Kidney epithelial cell (primary cell): Measurements from ENCODE around the gene CNNM4. TPM values are rescaled to one million over a fixed set of nuclear protein-coding genes. Genes with fewer than 3 reads are reported as not detected.
"Not testable (repeated sequence)": the region's sequence is repeated elsewhere in the genome, so short reads cannot be mapped to it uniquely, and the experiment has no call there.

Source experiments
- DNase-seq: peaks from one replicate; pipeline ENCODE4 v3.0.0-alpha.2; 2010; ENCODE audit warnings: low read depth
- H3K27me3 ChIP-seq: 2 replicates; pipeline ENCODE4 v1.6.0; 2011; ENCODE audit warnings: low read length; ENCODE audit not compliant: control insufficient read depth, insufficient read depth
- H3K36me3 ChIP-seq: 2 replicates; pipeline ENCODE4 v1.5.1; 2011; ENCODE audit warnings: low read length; ENCODE audit not compliant: control insufficient read depth, insufficient read depth
- H3K4me3 ChIP-seq: 2 replicates; pipeline ENCODE4 v1.5.1; 2011; ENCODE audit warnings: low read depth, mild to moderate bottlenecking, control low read depth, low read length
- CTCF ChIP-seq: IDR thresholded peaks from 2 replicates; pipeline ENCODE4 v1.5.1; 2011; ENCODE audit warnings: mild to moderate bottlenecking, moderate library complexity, low read length, control low read depth, inconsistent platforms; ENCODE audit not compliant: insufficient read depth, poor library complexity, severe bottlenecking
- total RNA-seq: library from RNA; depleted of rRNA; stranded (reverse); fragments of >200 nt; gene quantifications from 2 replicates; pipeline ENCODE4 v1.2.3, GENCODE V29; 2015

The CNNM4 gene
- total RNA-seq, 1 donor from 2014 or later, result 8.2 TPM

GRCh38 chr2:96800061-96801004 lies 39.6 kb downstream of the CNNM4 start:
- H3K27me3 ChIP-seq, result no peaks in the 10 kb centered on the region
- no peak for TF ChIP-seq CTCF
- no peak for DNase-seq
- no peaks in the 10 kb centered on the region for H3K36me3 ChIP-seq
- H3K4me3 ChIP-seq, result no peak overlapping the region

GRCh38 chr2:96801005-96801785 lies 40.5 kb downstream of the CNNM4 start:
- no peak overlapping the region for H3K4me3 ChIP-seq
- peak; percentile 96 for TF ChIP-seq CTCF
- DNase-seq, result no peak
- H3K36me3 ChIP-seq, result no peaks in the 10 kb centered on the region
- H3K27me3 ChIP-seq, result no peaks in the 10 kb centered on the region

GRCh38 chr2:96801786-96802595 lies 41.3 kb downstream of the CNNM4 start:
- no peak for TF ChIP-seq CTCF

GRCh38 chr2:96802721-96803120 lies 42.0 kb downstream of the CNNM4 start:
- no peak for TF ChIP-seq CTCF
- Histone ChIP-seq H3K4me3 (no peak overlapping the region), H3K36me3 (no peaks in the 10 kb centered on the region), H3K27me3 (no peaks in the 10 kb centered on the region)
- no peak for DNase-seq

More at GRCh38 chr2:96801786-96802595, 41.3 kb downstream of the CNNM4 start:
- H3K4me3 ChIP-seq, result no peak overlapping the region
- H3K36me3 ChIP-seq, result no peaks in the 10 kb centered on the region
- no peaks in the 10 kb centered on the region for H3K27me3 ChIP-seq
- DNase-seq, result no peak

GRCh38 chr2:96804986-96805385 lies 44.3 kb downstream of the CNNM4 start:
- no peak for DNase-seq
- no peaks in the 10 kb centered on the region for H3K36me3 ChIP-seq
- no peak for TF ChIP-seq CTCF
- no peak overlapping the region for H3K4me3 ChIP-seq
- H3K27me3 ChIP-seq, result no peaks in the 10 kb centered on the region

- H3K36me3 ChIP-seq, DNase-seq, H3K27me3 ChIP-seq, H3K4me3 ChIP-seq: not testable (repeated sequence)
These were observed 45.2 kb downstream of the CNNM4 start for GRCh38 chr2:96805946-96806345.
